B cell (primary cell): ENCODE data around the gene ZNF184. TPM values are rescaled to one million over a fixed set of nuclear protein-coding genes. Genes with fewer than 3 reads are reported as not detected.

Experiments
- ATAC-seq: fragments of 200-7000 bp; cut with Tn5 transposase; one replicate; pipeline ENCODE4 v1.10.0; 2021; ENCODE audit warnings: low read depth, mild to moderate bottlenecking, moderate number of reproducible peaks, moderate library complexity
- CTCF ChIA-PET: fragments of 350-600 bp; sonication (Branson Sonifier 250); formaldehyde crosslinking; loops from one replicate; lab custom pipeline; 2021; ENCODE audit warnings: antibody characterized with exemption, inconsistent platforms; lab: Charles Lee
- POLR2A ChIA-PET: fragments of 350-600 bp; sonication (Branson Sonifier 250); formaldehyde crosslinking; loops from one replicate; lab custom pipeline; 2021; ENCODE audit warnings: antibody characterized with exemption; lab: Charles Lee
- DNase-seq: peaks from one replicate; pipeline ENCODE4 v3.0.0; 2013
- H2AFZ ChIP-seq: 2 replicates; pipeline ENCODE4 v1.6.1; 2012; ENCODE audit warnings: mild to moderate bottlenecking, low read depth, low read length; ENCODE audit not compliant: insufficient read depth, poor library complexity, severe bottlenecking
- H3K27ac ChIP-seq, 2 donors: 1 replicate in 1 of 2; 2 replicates in 1 of 2; pipeline ENCODE4 v1.5.1; 2012 to 2013; ENCODE audit warnings: low read length in 2 of 2, mild to moderate bottlenecking in 2 of 2, moderate library complexity in 1 of 2
- H3K27me3 ChIP-seq, 4 experiments: fragments of 200-600 bp in 1 of 4; sonication (generic) in 1 of 4; replicated peaks in 1 of 4; 1 replicate in 2 of 4; 2 replicates in 2 of 4; pipeline versions ENCODE4 v1.6.1 to v1.7.0; 2013 to 2016; ENCODE audit warnings: low read length in 3 of 4, mild to moderate bottlenecking in 2 of 4, mixed read lengths in 1 of 4, moderate library complexity in 1 of 4; ENCODE audit not compliant: insufficient read depth in 4 of 4, control insufficient read depth in 3 of 4; ENCODE audit errors: control extremely low read depth in 1 of 4
- H3K36me3 ChIP-seq, 2 experiments: replicated peaks in 1 of 2; 1 replicate in 1 of 2; 2 replicates in 1 of 2; pipeline versions ENCODE4 v1.6.1 to v1.7.1; 2013; ENCODE audit warnings: low read length in 1 of 2; ENCODE audit not compliant: insufficient read depth in 2 of 2, control insufficient read depth in 1 of 2; ENCODE audit errors: control extremely low read depth in 1 of 2, extremely low read depth in 1 of 2
- H3K4me1 ChIP-seq, 2 donors: fragments of 200-600 bp in 1 of 2; sonication (generic) in 1 of 2; 1 replicate in 1 of 2; 2 replicates in 1 of 2; pipeline versions ENCODE4 v1.5.1 to v1.6.1; 2013 to 2017; ENCODE audit warnings: low read length in 2 of 2; ENCODE audit not compliant: control insufficient read depth in 2 of 2, insufficient read depth in 2 of 2
- H3K4me2 ChIP-seq: replicated peaks from 2 replicates; pipeline ENCODE3; 2012; ENCODE audit warnings: mild to moderate bottlenecking, low read depth, low read length; ENCODE audit not compliant: poor library complexity, severe bottlenecking
- H3K4me3 ChIP-seq, 5 experiments: fragments of 200-600 bp in 1 of 5; sonication (generic) in 1 of 5; 1 replicate in 3 of 5; 2 replicates in 2 of 5; pipeline versions ENCODE4 v1.5.1 to v1.7.0; 2011 to 2016; ENCODE audit warnings: low read length in 4 of 5, mild to moderate bottlenecking in 4 of 5, low read depth in 2 of 5, control low read depth in 1 of 5, moderate library complexity in 1 of 5; ENCODE audit not compliant: insufficient read depth in 1 of 5; ENCODE audit errors: control extremely low read depth in 1 of 5, extremely low read depth in 1 of 5
- H3K79me2 ChIP-seq: fragments of 200-600 bp; sonication (generic); one replicate; pipeline ENCODE4 v1.6.0; 2016; ENCODE audit warnings: low read length; ENCODE audit not compliant: control insufficient read depth, insufficient read depth
- H3K9ac ChIP-seq: fragments of 200-600 bp; sonication (generic); 2 replicates; pipeline ENCODE4 v1.6.1; 2017; ENCODE audit warnings: mild to moderate bottlenecking, low read length, moderate library complexity
- H3K9me3 ChIP-seq, 3 donors: one replicate each; pipeline versions ENCODE4 v1.6.1 to v1.7.1; 2013; ENCODE audit warnings: low read length in 2 of 3; ENCODE audit not compliant: control insufficient read depth in 2 of 3, insufficient read depth in 1 of 3; ENCODE audit errors: control extremely low read depth in 1 of 3
- H4K20me1 ChIP-seq: 2 replicates; pipeline ENCODE4 v1.6.0; 2012; ENCODE audit warnings: mild to moderate bottlenecking, low read length; ENCODE audit not compliant: insufficient read depth, control insufficient read depth, poor library complexity, severe bottlenecking
- H3K27ac Mint-ChIP-seq: one replicate; pipeline ENCODE4 v1.8.0; 2021; ENCODE audit warnings: mixed read lengths
- H3K27me3 Mint-ChIP-seq: one replicate; pipeline ENCODE4 v1.8.0; 2021; ENCODE audit warnings: mixed read lengths
- H3K4me1 Mint-ChIP-seq: one replicate; pipeline ENCODE4 v1.8.0; 2021; ENCODE audit warnings: mixed read lengths
- H3K4me3 Mint-ChIP-seq: one replicate; pipeline ENCODE4 v1.8.0; 2021; ENCODE audit warnings: mixed read lengths
- H3K9me3 Mint-ChIP-seq: one replicate; pipeline ENCODE4 v1.8.0; 2022; ENCODE audit warnings: mixed read lengths; ENCODE audit not compliant: insufficient read depth
- CTCF ChIP-seq: fragments of 200-600 bp; IDR thresholded peaks from one replicate; pipeline ENCODE4 v1.8.0; 2022; ENCODE audit warnings: antibody characterized with exemption, mild to moderate bottlenecking
- EZH2 ChIP-seq: IDR thresholded peaks from 2 replicates; pipeline ENCODE4 v1.6.1; 2012; ENCODE audit warnings: borderline replicate concordance, low read depth, mild to moderate bottlenecking, moderate library complexity, low read length; ENCODE audit not compliant: insufficient read depth, poor library complexity, severe bottlenecking
- WGBS: methylation state at CpG from one replicate; pipeline ENCODE4 v1.1.5; 2013; ENCODE audit warnings: missing lambda C conversion rate; ENCODE audit not compliant: insufficient coverage; 5-methylcytosine and 5-hydroxymethylcytosine counted together
- intact Hi-C: fragments of 100-400 bp; cut with micrococcal nuclease; formaldehyde crosslinking; loops from one replicate; pipeline ENCODE4 v1.10.0; 2022
- polyA plus RNA-seq: library from polyadenylated mRNA; depleted of rRNA; stranded (reverse); fragments of >200 nt; gene quantifications from 2 replicates; pipeline ENCODE4 v1.2.3, GENCODE V29; 2012
- total RNA-seq, 2 donors: library from RNA; stranded (reverse); fragments of 120-200 nt in 1 of 2; gene quantifications; 1 replicate in 1 of 2; 2 replicates in 1 of 2; pipeline versions ENCODE4 v1.2.3 to v1.2.4, GENCODE V29; 2013 to 2022

ZNF184 gene
- total and polyA plus RNA-seq, 2 donors (not counting 1 experiment from before 2014, with no cell fraction given), result 3.7 to 11.8 TPM

DNA sequence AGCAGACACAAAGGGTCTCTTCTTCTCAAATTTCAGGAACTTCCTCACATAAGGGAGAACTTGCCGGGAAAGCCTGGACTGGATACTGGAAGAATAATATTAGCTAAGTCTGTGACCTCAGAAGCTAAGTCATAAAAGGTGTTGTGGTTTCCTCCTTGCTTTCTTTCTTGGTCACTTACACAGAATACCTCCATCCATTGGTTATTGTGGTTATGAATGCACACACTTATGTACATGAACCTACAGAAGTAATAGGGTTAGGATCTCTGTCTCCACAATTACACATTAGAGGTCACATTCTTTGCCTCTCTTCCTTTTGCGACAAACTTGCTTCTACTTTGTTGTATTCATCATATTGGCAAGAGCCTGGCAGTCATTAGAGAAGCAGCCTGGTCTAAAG lies 43.9 kb downstream of the ZNF184 start:
- Histone ChIP-seq H3K36me3 (no peaks in the 10 kb centered on the region), H3K4me3 (no peak overlapping the region), H3K9me3 (peaks cover 0 to 3% (median under 1%) of the 10 kb centered on the region in 3 donors), H4K20me1 (no peaks in the 10 kb centered on the region), H2AFZ (no peak overlapping the region), H3K4me1 (no peaks in the 10 kb centered on the region), H3K27me3 (no peaks in the 10 kb centered on the region), H3K9ac (no peak overlapping the region), H3K79me2 (no peaks in the 10 kb centered on the region), H3K4me2 (no peak overlapping the region), H3K27ac (no peak overlapping the region)
- H3K9me3 Mint-ChIP-seq, result peaks cover 2% of the 10 kb centered on the region
- H3K27me3 Mint-ChIP-seq, result peaks cover 18% of the 10 kb centered on the region
- H3K4me1 Mint-ChIP-seq, result no peaks in the 10 kb centered on the region
- TF ChIP-seq CTCF, result no peak
- no peak for TF ChIP-seq EZH2
- H3K27ac Mint-ChIP-seq, result no peak overlapping the region
- no peak for ATAC-seq
- no peak overlapping the region for H3K4me3 Mint-ChIP-seq
- 100% methylated on average over 1 of the region's 2 CpGs for WGBS
- CTCF ChIA-PET, result no interaction called here
- intact Hi-C loops, result no loop called here
- POLR2A ChIA-PET, result no interaction called here
- no peak for DNase-seq

- H3K4me1 ChIP-seq, result no peaks in the 10 kb centered on the region
- H3K9me3 ChIP-seq, result no peaks in the 10 kb centered on the region
- H3K4me2 ChIP-seq, result no peak overlapping the region
- POLR2A ChIA-PET, result no interaction called here
- no peaks in the 10 kb centered on the region for H3K79me2 ChIP-seq
- intact Hi-C loops, result no loop called here
- H3K9ac ChIP-seq, result no peak overlapping the region
- no peaks in the 10 kb centered on the region for H3K4me1 Mint-ChIP-seq
- no peak overlapping the region for H3K4me3 Mint-ChIP-seq
- TF ChIP-seq EZH2 (no peak), CTCF (no peak)
- H3K4me3 ChIP-seq, result no peak overlapping the region
- H3K27ac ChIP-seq, result no peak overlapping the region
- H4K20me1 ChIP-seq, result no peaks in the 10 kb centered on the region
- no peak for DNase-seq
- H3K27me3 Mint-ChIP-seq, result peaks cover 17% of the 10 kb centered on the region
- ATAC-seq, result no peak
- H3K27ac Mint-ChIP-seq, result no peak overlapping the region
- H3K27me3 ChIP-seq, result no peaks in the 10 kb centered on the region
- no peaks in the 10 kb centered on the region for H3K36me3 ChIP-seq
- peaks cover 2% of the 10 kb centered on the region for H3K9me3 Mint-ChIP-seq
- CTCF ChIA-PET, result no interaction called here
- WGBS, result no CpG with 5 or more reads among the region's 4 CpGs
- H2AFZ ChIP-seq, result no peak overlapping the region
Observed at GRCh38 chr6:27428502-27428901, 44.4 kb downstream of the ZNF184 start.
